Esophagus mucosa (tissue), 1 donor: ENCODE results near the gene IGSF10. TPM values are rescaled to one million over a fixed set of nuclear protein-coding genes. Genes with fewer than 3 reads are reported as not detected.

ENCODE experiments used
- ATAC-seq: fragments of 200-7000 bp; cut with Tn5 transposase; one replicate; pipeline ENCODE4 v1.9.1; 2020
- total RNA-seq: library from RNA; stranded (reverse); gene quantifications from one replicate; pipeline ENCODE4 v1.2.4, GENCODE V29; 2023
- donor health status: DM: yes; HTN: yes; CAD: no.

IGSF10 gene
- total RNA-seq, 1 donor from 2014 or later: 0.20 TPM

DNA sequence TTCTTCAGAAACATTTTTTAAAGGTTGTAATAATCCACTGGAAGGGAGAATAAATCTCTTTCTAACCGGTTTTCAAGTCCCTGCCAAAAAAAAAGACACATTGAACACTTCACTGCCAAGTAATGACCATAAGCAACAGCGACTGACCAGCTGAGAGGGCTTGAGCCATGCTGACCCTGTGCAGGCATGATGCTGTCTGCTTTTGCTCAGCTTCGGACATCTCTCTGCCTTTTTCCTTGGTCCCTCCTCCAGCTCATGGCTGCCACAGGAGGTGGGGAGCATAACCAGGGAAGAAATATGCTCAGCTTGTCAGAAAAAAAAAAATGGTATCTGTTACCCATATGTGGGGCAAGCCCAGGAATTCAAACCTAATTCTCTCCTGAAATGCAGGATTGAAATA, 1.5 kb downstream of the IGSF10 start:
- no peak for ATAC-seq

DNA sequence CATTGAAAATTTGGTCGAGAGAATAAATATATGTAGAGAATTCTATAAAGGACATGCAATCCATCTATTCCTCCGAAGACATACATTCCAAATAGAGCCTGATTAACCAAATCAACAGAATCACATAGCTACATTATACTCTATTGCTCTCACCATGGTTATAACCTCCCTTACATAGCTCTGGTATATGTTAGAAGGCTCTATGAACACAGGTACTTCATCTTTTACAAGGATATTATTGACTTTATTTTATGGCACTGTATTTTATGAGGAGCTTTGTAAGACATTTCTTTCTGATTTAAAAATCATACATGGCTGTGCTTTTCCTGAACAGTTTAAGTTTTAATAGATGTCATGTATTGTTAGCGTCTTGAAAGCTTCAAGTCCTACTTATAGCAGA, 4.8 kb downstream of the IGSF10 start:
- ATAC-seq: no peak

DNA sequence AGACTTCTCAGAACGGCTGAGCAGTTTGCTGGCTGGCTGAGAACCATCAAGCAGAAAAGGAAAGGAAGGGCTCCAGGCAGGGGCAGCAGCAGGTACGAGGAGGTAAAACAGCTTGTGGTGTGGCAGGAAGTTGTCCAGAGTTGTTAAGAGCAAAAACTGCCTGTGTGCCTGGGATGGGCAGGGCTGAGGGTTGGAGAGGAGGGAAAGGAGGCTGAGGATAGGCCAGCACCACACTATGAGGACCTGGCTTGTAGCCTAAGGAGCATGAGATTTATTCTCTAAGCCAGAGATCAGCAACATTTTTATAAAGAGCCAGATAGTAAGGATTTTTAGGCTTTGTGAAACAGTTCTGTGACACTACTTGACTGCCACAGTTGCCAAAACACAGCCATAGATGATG, 8.0 kb downstream of the IGSF10 start:
- ATAC-seq: no peak

DNA sequence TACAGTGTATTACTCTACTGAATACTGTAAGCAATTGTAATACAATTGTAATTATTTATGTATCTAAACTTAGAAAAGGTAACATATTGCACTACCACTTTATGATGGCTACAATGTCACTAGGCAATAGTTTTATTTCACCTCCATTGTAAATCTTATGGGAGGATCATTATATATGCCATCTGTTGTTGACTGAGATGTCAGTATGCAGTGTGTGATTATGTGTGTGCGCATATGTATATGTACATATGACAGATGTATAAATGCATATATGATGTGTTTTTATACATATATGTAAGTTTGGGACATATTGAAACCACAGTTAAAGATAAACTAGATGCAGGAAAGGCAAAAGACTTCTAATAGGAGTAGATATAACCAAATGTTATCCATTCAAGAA, 8.5 kb downstream of the IGSF10 start:
- ATAC-seq: no peak

DNA sequence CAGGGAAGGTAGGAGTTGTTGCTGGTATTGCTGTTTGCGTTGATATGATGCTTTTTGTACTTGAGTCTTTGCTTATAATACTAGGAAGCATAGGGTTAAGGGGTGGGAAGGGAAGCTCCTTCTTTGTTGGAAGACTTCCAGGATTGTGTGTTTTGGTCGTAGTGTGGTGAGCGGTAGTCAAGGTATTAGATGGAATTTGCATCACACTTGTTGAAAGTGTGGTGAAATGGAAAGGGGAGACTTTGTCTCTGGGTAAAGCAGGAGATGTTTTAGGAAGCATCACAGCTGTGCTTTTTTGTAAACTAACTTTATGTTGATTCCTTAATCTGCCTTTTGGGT, 14.9 kb downstream of the IGSF10 start:
- no peak for ATAC-seq

DNA sequence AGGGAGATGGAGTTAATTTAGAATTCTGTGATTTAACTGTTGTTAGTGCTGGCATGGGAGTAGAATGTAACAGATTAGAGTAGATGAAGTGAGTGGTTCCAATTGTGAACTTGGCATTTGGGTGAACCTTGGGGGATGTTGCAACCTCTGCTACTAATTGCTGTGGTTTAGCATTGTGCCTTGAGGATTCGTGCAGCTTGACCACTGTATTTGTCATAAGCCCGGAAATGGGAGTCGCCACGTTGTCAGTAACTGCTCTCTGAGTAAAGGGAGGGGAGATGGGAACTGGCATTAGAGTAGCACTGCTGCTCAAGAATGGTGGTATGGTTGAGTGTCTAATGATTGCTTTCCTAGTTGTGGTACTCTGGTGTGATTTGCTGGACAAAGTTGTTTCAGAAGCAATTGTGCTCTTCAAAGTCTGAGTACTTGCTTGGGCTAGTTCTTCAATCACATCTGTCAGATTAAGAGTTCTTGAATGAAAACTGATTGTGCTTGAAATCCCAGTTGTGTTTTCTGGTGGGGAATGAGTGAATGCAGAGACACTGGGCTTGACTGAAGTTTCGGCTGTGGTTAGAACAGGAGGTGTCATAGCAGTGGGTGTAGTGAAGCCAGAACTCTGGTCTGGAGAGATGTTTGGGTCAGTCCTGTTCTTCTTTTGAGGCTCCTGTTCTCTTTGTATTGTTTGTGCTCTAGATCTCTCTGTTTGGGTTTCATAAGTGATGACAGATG, 15.4 kb downstream of the IGSF10 start:
- ATAC-seq: peak; percentile 28

DNA sequence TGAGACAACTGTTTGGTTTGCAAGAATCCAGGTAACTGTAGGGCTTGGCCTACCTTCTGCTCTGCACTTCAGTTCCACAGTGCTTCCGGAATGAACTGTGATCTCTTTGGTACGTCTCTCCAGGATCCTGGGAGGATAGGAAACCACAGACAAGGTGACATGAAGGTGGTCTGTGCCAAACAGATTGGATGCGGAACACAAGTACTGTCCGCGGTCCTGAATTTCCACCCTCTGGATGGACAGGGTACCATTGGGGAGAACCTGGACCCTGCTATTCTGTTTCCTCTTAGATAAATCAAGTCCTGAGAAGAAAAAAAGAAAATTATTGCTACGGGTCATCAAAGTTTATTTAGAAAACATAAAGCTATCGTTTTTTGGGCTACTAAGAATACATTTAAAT, 17.3 kb downstream of the IGSF10 start:
- ATAC-seq: no peak

DNA sequence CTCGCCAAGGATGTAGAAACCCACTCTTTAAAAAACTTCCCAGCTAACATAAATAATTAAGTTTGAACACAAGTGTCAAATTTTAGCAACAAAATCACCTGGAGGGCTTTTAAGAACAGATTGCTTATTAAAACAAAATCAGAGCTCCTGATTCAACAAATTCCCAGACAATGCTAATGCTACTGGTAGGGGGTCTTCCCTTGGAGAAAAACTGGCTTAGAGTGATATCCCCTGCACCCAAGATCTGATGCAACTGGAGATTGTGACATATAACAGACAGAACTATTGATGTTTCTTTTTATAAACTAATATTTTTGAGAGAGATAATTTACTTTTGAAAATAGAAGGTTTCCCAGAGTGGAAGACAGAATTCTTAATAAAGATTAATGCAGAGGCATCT, 19.9 kb downstream of the IGSF10 start:
- ATAC-seq: no peak

DNA sequence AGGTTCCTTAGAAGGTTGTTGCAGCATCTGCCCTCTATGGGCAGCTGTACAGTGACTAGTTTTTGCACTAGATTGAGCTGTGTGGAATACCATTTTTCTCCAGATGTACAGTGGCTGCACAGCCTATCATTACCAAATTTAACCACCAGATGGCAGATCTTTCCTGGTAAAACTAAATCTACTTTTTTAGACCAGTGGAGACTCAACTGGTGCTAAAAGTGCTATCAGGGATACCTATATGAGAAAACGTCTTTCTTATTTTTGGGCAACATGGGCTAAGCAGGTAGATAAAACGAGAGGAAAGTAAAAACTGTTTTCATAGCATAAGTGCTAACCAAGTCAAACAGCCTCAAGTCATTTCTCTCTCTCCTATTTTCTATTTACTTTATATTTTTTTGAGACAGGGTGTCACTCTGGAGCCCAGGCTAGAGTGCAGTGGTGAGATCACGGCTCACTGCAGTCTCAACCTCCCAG, 21.2 kb downstream of the IGSF10 start:
- peak; percentile 87 for ATAC-seq

DNA sequence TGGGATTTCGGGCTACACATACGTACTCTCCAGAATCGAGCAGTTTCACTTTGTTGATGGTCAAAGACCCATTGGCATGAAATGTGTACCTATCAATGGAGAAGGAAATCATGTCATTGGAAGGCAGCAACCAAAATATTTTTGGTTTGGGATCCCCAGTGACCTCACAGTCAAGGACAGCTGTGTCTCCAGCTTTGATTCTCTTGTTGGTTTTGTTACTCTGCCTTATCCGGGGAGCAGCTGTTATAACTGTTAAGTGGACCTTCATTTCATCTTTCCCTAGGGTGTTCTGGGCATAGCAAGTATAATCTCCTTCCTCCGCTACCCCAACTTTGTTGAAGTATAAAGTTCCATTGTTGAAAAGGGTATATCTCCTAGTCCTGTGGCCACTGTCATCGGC, 23.0 kb downstream of the IGSF10 start:
- ATAC-seq: no peak

DNA sequence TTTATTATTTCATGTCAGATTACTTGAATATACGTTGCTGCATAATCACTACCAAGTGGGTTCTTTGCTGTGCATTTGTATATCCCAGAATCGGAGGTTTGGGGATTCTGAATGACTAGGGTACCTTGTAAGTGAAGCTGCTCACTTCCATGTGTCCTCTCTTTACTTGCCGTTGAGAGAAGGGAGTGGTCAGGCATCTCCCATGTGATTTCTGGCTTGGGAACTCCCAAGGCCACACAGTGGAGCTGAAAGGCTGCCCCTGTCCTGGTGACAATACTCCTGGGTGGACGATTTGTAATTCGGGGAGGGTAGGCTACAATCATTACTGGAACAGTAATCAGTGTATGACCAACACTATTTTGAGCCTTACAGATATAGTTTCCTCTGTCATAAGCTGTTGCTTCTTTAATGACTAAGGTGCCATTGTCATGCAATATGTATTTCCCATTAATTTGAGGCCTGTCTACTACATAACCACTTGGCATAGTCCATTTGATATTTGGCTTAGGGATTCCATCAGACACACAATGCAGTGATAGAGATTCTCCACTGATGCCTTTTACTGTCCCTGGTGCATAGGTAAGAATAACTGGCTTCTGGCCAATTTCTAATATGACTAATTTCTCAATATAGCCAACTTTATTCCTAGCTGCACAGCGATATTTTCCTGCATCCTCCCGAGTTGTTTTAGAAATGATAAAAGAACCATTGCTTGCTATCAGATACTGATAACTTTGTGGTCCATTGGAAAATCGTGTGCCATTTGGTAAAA, 24.0 kb downstream of the IGSF10 start:
- ATAC-seq: no peak

DNA sequence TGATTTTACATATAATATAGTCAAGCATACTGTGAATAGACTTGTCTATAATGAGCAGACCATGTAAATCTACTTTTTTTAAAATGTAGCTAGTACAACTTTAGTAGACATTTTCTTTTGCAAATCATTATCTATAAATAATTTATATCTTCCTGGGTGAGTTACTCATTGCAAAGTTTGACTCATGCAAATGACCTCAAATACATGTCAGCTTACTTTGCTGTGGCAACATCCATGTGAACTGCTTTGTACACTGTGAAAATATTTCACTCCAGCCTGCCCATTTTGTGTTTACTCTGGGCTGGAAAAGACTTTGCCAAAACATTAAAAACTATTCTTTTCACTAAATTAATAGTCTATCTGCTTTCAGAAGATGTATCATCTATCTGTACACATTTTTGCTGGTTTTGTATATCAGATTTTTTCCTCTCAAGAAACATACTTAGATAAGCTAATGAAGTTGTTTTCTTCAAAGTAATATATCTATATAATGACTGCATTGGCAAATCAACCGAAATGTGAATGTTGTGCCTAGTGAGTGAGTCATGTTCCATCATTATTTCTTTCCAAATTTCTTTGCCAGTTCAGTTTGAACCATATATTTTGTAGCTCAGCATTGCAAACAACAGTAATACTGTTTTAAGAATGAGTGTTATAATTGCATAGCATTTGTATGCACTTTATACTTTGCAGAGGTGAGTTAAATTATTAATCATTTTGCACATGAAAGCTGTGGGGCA, 26.5 kb downstream of the IGSF10 start:
- peak; percentile 57 for ATAC-seq

DNA sequence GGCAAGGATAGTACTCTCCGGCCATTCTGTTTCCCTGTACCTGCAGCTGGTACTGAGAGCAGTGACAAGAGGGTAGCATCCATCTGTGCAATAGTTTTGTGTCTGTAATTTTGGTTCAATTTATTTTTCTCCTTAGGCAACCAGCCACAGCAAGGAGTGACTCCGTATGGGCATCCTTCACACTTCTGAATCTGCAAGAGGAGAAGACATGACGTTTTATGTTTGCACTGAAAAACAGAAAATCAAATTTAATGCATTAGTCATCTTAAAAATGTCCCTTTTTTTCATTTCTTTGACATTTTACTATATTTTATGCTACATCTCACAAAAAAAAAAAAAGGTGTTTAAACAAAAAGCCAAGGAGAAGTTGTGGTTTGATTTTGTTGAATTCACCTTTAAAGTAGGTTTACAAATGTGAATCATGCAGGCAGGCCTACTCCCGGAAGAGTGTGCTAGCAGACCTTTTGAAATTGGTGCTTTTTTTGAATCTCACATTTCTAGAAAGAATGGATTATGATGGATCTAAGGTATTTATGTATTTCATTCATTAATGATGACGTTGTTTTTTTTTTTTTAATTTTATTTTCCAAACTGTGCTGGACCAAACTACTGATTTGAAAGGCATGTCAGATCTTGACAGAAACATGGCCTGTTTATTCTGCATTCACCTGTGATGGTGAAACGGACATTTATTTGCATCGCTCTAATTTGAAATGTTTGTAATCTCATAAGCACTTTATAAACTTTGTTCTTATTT, 28.1 kb downstream of the IGSF10 start:
- ATAC-seq: no peak

DNA sequence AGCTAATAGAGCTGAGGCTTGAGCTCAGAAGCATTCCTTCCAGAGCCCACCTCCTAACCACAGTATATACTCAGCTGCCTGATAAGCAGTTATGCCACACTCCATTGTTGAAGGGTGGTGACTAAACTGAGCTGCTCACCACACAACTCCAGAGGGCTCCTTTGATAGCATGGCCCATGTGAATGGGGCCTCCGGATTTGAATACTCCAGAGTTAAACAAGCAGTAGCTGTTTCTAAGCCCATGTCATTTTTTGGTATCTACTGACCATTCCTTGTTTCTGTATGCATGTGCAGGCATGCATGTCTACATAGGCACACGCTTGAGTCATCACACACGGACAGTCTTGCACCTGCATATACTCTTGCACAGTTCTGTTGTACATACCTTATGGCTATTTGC, 28.9 kb downstream of the IGSF10 start:
- ATAC-seq: peak; percentile 69

DNA sequence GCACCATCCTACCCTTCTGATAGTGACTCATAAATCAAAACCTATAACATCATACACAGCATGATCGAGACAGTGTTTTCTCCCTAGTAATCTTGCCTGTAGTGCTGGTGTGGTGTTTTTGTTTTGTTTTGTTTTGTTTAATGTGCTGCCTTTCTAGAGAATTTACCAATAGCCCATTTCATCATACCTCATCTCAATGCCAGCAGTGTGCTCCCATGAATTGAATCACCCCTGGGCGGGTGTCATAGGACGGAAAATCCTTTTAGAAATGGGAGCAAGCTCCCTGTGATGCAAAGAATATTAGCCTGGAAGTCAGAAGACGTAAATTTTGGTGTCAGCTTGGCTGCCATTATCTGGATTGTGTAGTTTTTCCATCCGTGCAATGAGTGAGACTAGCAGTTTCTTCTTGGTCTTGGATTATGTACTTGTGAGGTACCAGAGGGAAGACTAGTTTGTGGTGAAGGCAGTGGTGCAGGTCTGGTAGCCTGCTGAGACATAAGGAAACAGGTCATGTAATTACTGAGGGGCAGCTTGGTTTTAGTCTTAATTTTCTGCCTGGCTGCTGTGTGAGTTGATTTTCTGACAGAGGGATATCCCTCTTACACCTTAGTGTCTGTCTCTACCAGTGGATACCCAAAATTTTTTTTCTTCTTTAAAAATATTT, 29.9 kb downstream of the IGSF10 start:
- ATAC-seq: peak; percentile 36

DNA sequence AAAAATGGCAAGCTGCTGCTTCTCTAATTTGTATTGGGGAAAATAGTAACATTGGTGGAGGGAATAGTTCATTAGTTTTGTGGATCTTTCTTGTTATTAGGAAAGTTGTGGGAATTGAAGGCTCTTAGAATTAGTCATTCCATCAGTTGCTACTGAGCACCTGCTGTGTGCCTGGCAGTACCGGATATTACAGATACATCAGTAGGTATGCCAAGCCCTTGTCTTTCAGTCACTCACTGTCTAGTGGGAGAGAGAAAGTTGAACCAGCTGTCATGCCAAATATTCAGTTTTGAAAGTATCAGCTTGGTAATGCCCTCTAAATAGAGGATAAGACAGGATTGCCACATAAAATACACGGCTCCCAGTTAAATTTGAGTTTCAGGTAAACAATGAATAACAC, 32.5 kb downstream of the IGSF10 start:
- no peak for ATAC-seq

DNA sequence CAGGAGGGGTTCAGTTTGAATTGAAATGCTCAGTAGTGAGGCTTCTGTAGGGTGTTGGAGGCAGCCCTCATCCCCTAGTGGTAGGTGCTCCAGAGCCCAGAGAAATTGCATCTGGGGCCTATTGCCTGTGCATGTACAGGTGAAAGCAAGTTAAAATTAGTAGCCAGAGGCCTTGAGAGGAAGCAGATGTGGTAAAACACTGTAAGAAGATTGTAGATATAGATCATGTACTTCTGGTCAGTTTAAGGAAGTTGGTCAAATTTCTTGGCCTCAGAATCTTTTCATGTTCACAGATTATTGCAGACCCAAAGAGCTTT, 34.6 kb downstream of the IGSF10 start:
- no peak for ATAC-seq

DNA sequence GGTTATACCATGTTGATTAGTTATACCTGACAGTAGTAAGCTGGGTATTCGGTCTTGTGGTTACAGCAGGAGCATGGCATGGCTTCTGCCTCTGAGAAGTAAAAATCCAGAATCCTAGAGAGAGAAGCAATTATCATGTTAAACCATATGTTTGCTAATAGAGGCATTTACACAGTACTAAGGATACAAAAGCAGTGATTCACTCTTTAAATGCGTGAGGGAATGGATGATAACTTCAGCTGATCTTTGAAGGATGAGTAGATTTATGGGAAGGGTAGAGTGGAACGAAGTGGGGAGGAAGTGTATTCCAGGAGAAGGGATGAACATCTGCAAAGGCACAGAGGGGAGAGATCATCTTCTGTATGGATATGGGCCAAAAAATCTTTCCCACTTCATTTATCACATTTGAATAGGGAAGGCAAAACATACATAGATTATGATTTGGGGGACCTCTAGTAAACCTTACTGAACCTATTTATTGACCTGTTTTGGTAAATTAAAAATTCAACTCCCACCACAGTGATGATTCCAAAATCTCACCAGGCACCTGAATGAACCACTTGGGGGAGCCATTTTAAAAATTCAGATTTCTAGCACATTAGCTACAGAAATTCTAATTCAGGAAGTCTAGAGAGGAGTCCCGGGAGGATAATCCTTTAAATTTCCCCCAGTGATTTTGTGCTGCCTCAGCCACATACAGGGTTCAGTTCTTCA, 35.1 kb downstream of the IGSF10 start:
- ATAC-seq: no peak

DNA sequence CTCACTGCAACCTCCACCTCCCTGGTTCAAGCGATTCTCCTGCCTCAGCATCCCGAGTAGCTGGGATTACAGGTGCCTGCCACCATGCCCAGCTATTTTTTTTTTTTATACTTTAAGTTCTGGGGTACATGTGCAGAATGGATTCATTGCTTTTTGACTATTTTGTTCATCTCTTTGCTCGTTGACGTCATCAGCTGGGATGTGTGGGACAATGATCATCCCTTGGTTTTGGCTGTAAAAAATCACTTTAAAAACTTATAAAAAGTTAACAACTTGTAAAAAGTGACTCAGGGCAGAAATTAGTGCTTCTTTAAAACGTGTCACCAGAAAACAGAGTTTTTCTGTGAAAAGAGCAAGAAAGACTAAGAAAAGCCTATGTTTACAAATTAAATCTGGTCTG, 37.8 kb downstream of the IGSF10 start:
- ATAC-seq: no peak

DNA sequence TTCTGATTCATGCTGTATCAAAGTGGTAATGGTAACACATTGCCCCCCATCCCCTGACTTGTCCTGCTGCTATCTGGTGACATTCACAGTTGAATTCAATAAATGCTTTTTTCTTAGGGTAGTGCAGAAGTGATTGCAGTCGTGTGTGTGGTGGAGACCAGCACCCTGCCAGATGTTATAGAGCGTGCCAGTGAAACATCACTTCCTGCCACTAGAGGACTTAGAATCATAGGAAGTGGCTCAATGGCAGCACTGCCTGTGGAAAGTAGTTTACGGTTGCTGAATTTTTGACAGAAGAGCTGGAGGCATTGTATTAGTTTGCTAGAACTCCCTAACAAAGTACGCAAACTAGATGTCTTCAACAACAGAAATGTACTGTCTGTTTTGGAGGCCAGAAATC, 38.9 kb downstream of the IGSF10 start:
- ATAC-seq: no peak

DNA sequence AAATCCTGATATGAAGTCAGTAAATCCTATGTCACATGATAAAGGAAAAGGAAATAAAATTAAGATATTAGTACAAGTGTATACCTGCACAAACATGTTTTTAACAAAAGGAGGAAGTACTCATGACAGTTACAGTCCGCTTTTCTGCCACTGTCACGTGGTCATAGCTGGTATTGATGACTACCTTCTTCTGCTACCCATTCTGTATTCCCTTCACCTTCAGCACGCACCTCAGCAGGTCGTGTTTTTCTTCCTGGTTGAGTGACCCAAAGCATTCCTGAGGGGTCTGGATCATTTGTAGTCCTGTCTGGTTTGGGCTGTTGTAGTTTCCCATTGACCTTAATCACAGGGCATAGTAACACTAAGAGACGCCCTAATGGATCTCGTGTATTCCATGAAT, 41.1 kb downstream of the IGSF10 start:
- no peak for ATAC-seq

DNA sequence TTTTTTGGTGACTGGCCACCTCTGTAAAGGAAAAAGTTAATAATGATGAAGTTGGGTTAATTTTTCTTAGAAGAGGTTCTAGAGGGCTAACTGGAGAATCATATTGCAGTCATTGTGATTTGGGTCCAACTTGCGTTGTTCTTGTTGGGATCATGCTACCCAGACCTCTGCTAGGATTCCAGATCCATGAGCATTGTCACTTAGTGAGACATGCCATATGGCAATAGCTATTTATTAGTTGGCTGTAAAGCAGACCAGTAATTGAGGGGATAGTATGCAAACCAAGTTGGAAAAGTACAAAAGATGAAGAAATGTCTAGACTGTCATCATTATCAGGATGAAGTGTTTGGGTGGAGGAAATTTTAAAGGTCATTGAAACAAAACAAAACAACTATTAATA, 45.6 kb downstream of the IGSF10 start:
- ATAC-seq: no peak
